IPS DF 19.7 (cell line): ENCODE results near the gene PTPRN2.

ENCODE experiments used
- DNase-seq: peaks from one replicate; pipeline ENCODE4 v3.0.0-alpha.2; 2013; ENCODE audit warnings: low read depth, low spot score

PTPRN2 gene

GRCh38 chr7:157687845-157688532 lies 899.6 kb downstream of the PTPRN2 start:
- DNase-seq: no peak

- no peak for DNase-seq
Observed at GRCh38 chr7:157687158-157687557, 900.5 kb downstream of the PTPRN2 start.

- no peak for DNase-seq
Observed at GRCh38 chr7:157686285-157686894, 901.2 kb downstream of the PTPRN2 start.

- no peak for DNase-seq
Observed at GRCh38 chr7:157685430-157686284, 902.0 kb downstream of the PTPRN2 start.

GRCh38 chr7:157684909-157685429 lies 902.7 kb downstream of the PTPRN2 start:
- no peak for DNase-seq

- no peak for DNase-seq
Observed at GRCh38 chr7:157684157-157684908, 903.3 kb downstream of the PTPRN2 start.

GRCh38 chr7:157683747-157684156 lies 903.9 kb downstream of the PTPRN2 start:
- DNase-seq: no peak

GRCh38 chr7:157682946-157683746 lies 904.5 kb downstream of the PTPRN2 start:
- no peak for DNase-seq

GRCh38 chr7:157682064-157682945 lies 905.3 kb downstream of the PTPRN2 start:
- no peak for DNase-seq

- DNase-seq: no peak
Observed at GRCh38 chr7:157679607-157680006, 908.0 kb downstream of the PTPRN2 start.

GRCh38 chr7:157678501-157678900 lies 909.1 kb downstream of the PTPRN2 start:
- DNase-seq: no peak

GRCh38 chr7:157676456-157677255 lies 911.0 kb downstream of the PTPRN2 start:
- no peak for DNase-seq

GRCh38 chr7:157676001-157676400 lies 911.6 kb downstream of the PTPRN2 start:
- no peak for DNase-seq

GRCh38 chr7:157675427-157675927 lies 912.1 kb downstream of the PTPRN2 start:
- no peak for DNase-seq

GRCh38 chr7:157674715-157675426 lies 912.8 kb downstream of the PTPRN2 start:
- DNase-seq: no peak

GRCh38 chr7:157674027-157674714 lies 913.5 kb downstream of the PTPRN2 start:
- DNase-seq: no peak

- DNase-seq: no peak
Observed at GRCh38 chr7:157673573-157673972, 914.0 kb downstream of the PTPRN2 start.
